GM12878 (cell line): ENCODE data around the gene PTPN20. TPM values are rescaled to one million over a fixed set of nuclear protein-coding genes. Genes with fewer than 3 reads are reported as not detected.
"Not testable (repeated sequence)": the region's sequence is repeated elsewhere in the genome, so short reads cannot be mapped to it uniquely, and the experiment has no call there.

Experiments
- ATAC-seq: fragments of 200-7000 bp; cut with Tn5 transposase; 3 replicates; pipeline ENCODE4 v1.9.1; 2020; ENCODE audit warnings: mild to moderate bottlenecking, moderate library complexity
- BruUV-seq: library from RNA; stranded (reverse); fragments of 400-500 nt; replicated peaks from 2 replicates; lab custom pipeline; 2021; lab: Mats Ljungman, UMichigan
- CTCF ChIA-PET: fragments of 300-600 bp; sonication (Branson Sonifier 250); formaldehyde crosslinking; extraction: SDS; loops from one replicate; lab custom pipeline; 2021; ENCODE audit warnings: inconsistent platforms; lab: Yijun Ruan, JAX
- POLR2A ChIA-PET: fragments of 350-600 bp; formaldehyde crosslinking; extraction: SDS; loops from one replicate; lab custom pipeline; 2021; ENCODE audit warnings: inconsistent platforms; lab: Charles Lee
- RAD21 ChIA-PET: fragments of 300-600 bp; sonication (Branson Sonifier 250); formaldehyde crosslinking; loops from one replicate; lab custom pipeline; 2023; ENCODE audit warnings: antibody characterized with exemption; ENCODE audit not compliant: unreplicated experiment; lab: Charles Lee
- SMC1A ChIA-PET: fragments of 300-600 bp; sonication (Branson Sonifier 250); formaldehyde crosslinking; loops from one replicate; lab custom pipeline; 2023; ENCODE audit not compliant: unreplicated experiment, uncharacterized antibody; lab: Charles Lee
- DNase-seq: peaks from one replicate; pipeline ENCODE4 v3.0.0-alpha.2; 2011; ENCODE audit warnings: low read depth, low spot score
- FAIRE-seq: peaks from 3 replicates; lab custom pipeline; 2011; peaks lifted over from hg19 to GRCh38; lab: Jason Lieb, UNC
- H2AFZ ChIP-seq: 2 replicates; pipeline ENCODE4 v1.6.0; 2011; ENCODE audit warnings: low read depth, low read length, control low read depth; ENCODE audit not compliant: control insufficient read depth
- H3K27ac ChIP-seq: 2 replicates; pipeline ENCODE4 v1.5.1; 2011; ENCODE audit warnings: control low read depth; ENCODE audit not compliant: control insufficient read depth, insufficient read depth
- H3K27me3 ChIP-seq, 2 experiments: replicated peaks in 1 of 2; 2 replicates each; pipeline versions ENCODE4 v1.6.0 to v1.6.1; 2011; ENCODE audit warnings: low read length in 1 of 2; ENCODE audit not compliant: control insufficient read depth in 2 of 2, insufficient read depth in 2 of 2
- H3K36me3 ChIP-seq, 2 experiments: 2 replicates each; pipeline ENCODE4 v1.5.1; 2011; ENCODE audit warnings: low read length in 1 of 2; ENCODE audit not compliant: control insufficient read depth in 2 of 2, insufficient read depth in 2 of 2
- H3K4me1 ChIP-seq: 2 replicates; pipeline ENCODE4 v1.6.1; 2011; ENCODE audit warnings: mild to moderate bottlenecking, low read length, moderate library complexity, mixed read lengths; ENCODE audit not compliant: control insufficient read depth, insufficient read depth
- H3K4me2 ChIP-seq: 2 replicates; pipeline ENCODE4 v1.6.0; 2011; ENCODE audit warnings: control low read depth; ENCODE audit not compliant: control insufficient read depth, insufficient read depth
- H3K4me3 ChIP-seq: fragments of 200-600 bp; sonication (generic); 2 replicates; pipeline ENCODE4 v1.5.1; 2016
- H3K79me2 ChIP-seq: 2 replicates; pipeline ENCODE4 v1.6.0; 2011; ENCODE audit warnings: low read length; ENCODE audit not compliant: control insufficient read depth, insufficient read depth
- H3K9ac ChIP-seq: 2 replicates; pipeline ENCODE4 v1.8.0; 2011; ENCODE audit warnings: low read length, control low read depth, mixed read lengths; ENCODE audit not compliant: control insufficient read depth, insufficient read depth
- H3K9me3 ChIP-seq: replicated peaks from 3 replicates; pipeline ENCODE4 v1.5.1; 2011; ENCODE audit warnings: mild to moderate bottlenecking, low read length; ENCODE audit not compliant: control insufficient read depth, insufficient read depth
- H4K20me1 ChIP-seq: 2 replicates; pipeline ENCODE4 v1.6.0; 2011; ENCODE audit not compliant: control insufficient read depth, insufficient read depth
- WGBS: methylation state at CpG from one replicate; pipeline ENCODE4 v1.1.6; 2016; ENCODE audit warnings: low lambda C conversion rate; ENCODE audit not compliant: insufficient replicate concordance, insufficient coverage; ENCODE audit errors: missing lambda C conversion rate; 5-methylcytosine and 5-hydroxymethylcytosine counted together
- in situ Hi-C: fragments of 300-500 bp; cut with MboI; formaldehyde crosslinking; loops from 9 replicates; pipeline ENCODE4 v1.14.3; 2018; ENCODE audit warnings: mixed read lengths
- intact Hi-C: fragments of 100-400 bp; cut with micrococcal nuclease; formaldehyde crosslinking; loops from one replicate; pipeline ENCODE4 v1.14.2; 2022; ENCODE audit not compliant: unreplicated experiment
- polyA plus RNA-seq, 11 experiments: library from polyadenylated mRNA; depleted of rRNA in 4 of 11; unstranded in 6 of 11; stranded (reverse) in 5 of 11; fragments of >200 nt; fragmentation: Nextera tagmentation in 4 of 11; fragmentation: Illumina TruSeq in 1 of 11; extraction: Ambion mirVana in 4 of 11; extraction: Trizol in 1 of 11; gene quantifications; 1 replicate in 1 of 11; 2 replicates in 10 of 11; pipeline versions ENCODE4 v1.2.1 to v1.2.3, GENCODE V29; 2011 to 2016; ENCODE audit warnings: inconsistent platforms in 2 of 11, missing spikeins in 2 of 11, low read depth in 1 of 11
- total RNA-seq, 4 experiments: library from RNA; depleted of rRNA in 3 of 4; stranded (reverse); fragments of >200 nt in 3 of 4; fragmentation: Illumina TruSeq in 1 of 4; extraction: Trizol in 1 of 4; gene quantifications; 2 replicates each; pipeline versions ENCODE4 v1.2.1 to v1.2.3, GENCODE V29; 2013 to 2021

PTPN20 gene
- total and polyA plus RNA-seq, 10 of the 15 experiments (the other 5 are each of a cell fraction or from before 2014, with no cell fraction given), result 0.04 to 3.4 (median 0.10) TPM; not detected in 4

DNA sequence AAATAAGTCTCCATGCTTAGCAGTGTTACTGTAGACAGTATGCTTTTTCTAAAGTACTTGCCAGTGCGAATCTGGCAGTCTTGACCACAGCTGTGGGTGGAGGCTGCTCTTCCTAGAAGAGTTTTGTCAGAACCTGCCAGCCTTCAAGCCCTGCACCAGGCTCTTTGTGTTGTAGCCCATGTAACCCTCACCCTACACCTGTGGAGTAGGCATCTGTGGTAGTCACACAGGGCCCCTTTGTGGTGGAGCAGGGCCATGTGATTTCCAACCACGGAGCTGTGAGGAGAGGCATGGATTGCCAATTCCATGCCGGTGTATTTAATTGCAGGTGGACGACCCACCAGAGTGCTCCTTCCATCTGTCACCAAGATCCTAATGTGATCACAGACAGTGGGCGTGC, 7.4 kb upstream of the PTPN20 start:
- H3K36me3 ChIP-seq, H3K27ac ChIP-seq, H2AFZ ChIP-seq, H3K9me3 ChIP-seq, FAIRE-seq, ATAC-seq, in situ Hi-C loops, intact Hi-C loops, H4K20me1 ChIP-seq, H3K4me2 ChIP-seq, RAD21 ChIA-PET, H3K4me3 ChIP-seq, H3K27me3 ChIP-seq, BruUV-seq, POLR2A ChIA-PET, SMC1A ChIA-PET, H3K79me2 ChIP-seq, H3K9ac ChIP-seq, CTCF ChIA-PET, H3K4me1 ChIP-seq, DNase-seq: not testable (repeated sequence)
- 0% methylated on average over 2 of the region's 5 CpGs for WGBS

DNA sequence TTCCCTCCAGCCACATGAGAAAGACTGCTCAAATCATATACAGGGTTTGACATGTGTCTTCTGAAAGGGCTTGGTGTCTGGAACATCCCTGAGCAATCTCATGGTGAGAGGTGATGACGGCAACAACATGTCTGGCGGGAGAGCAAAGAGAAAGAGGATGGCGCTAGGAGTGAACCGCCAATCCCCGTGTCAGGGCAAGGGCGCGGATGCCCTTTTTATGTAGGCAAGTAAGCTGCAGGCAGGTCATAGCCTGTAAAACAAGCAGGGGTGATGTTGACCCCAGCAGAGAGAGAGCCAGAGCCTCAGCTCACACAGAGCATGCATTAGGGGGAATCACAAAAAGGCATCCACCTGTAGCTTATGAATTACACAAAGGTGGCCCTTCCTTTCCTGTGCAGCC, 4.9 kb upstream of the PTPN20 start:
- POLR2A ChIA-PET, DNase-seq, H3K4me2 ChIP-seq, FAIRE-seq, H3K36me3 ChIP-seq, H3K9ac ChIP-seq, ATAC-seq, intact Hi-C loops, H3K27me3 ChIP-seq, RAD21 ChIA-PET, H4K20me1 ChIP-seq, H3K4me1 ChIP-seq, H3K27ac ChIP-seq, H3K4me3 ChIP-seq, SMC1A ChIA-PET, H3K79me2 ChIP-seq, BruUV-seq, CTCF ChIA-PET, H3K9me3 ChIP-seq, in situ Hi-C loops, H2AFZ ChIP-seq: not testable (repeated sequence)
- 94% methylated on average over 5 of the region's 7 CpGs for WGBS

- H3K4me1 ChIP-seq, H4K20me1 ChIP-seq, POLR2A ChIA-PET, H3K4me3 ChIP-seq, FAIRE-seq, BruUV-seq, H3K27me3 ChIP-seq, DNase-seq, H3K27ac ChIP-seq, H3K4me2 ChIP-seq, H2AFZ ChIP-seq, in situ Hi-C loops, H3K79me2 ChIP-seq, H3K36me3 ChIP-seq, CTCF ChIA-PET, intact Hi-C loops, RAD21 ChIA-PET, H3K9me3 ChIP-seq, SMC1A ChIA-PET, H3K9ac ChIP-seq: not testable (repeated sequence)
- peak; percentile 49 for ATAC-seq
- WGBS, result no CpG with 5 or more reads among the region's 10 CpGs
Observed at GRCh38 chr10:46907185-46908117, 3.8 kb upstream of the PTPN20 start.

DNA sequence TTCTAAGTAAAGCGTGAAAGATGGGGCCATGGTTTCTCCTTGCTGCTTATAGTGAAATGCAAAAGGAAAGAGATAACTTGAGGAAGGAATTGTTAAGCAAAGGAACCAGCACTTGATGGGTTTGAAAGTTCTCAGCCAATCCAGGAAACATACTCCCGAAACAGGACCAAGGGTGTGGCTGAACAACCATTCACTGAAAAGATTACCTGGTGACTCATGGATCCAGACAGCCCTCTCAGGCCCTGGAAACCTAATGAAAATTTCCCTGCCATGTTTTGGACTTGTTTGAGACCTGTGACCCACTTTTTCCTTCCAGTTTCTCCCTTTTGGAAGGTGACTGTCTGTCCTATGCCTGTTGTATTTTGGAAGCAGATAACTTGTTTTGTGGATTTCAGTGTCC, 11.3 kb downstream of the PTPN20 start:
- in situ Hi-C loops, H3K79me2 ChIP-seq, ATAC-seq, FAIRE-seq, H2AFZ ChIP-seq, H3K4me1 ChIP-seq, CTCF ChIA-PET, H3K4me3 ChIP-seq, POLR2A ChIA-PET, H3K9ac ChIP-seq, H3K4me2 ChIP-seq, RAD21 ChIA-PET, intact Hi-C loops, DNase-seq, H3K9me3 ChIP-seq, SMC1A ChIA-PET, H3K27ac ChIP-seq, H4K20me1 ChIP-seq, H3K36me3 ChIP-seq, BruUV-seq, H3K27me3 ChIP-seq: not testable (repeated sequence)
- 0% methylated on average over 1 of the region's 2 CpGs for WGBS
